Fibroblast of peridontal ligament (primary cell): ENCODE data around the gene SLC66A2.

ENCODE experiments used
- DNase-seq: peaks from one replicate; pipeline ENCODE4 v3.0.0-alpha.2; 2010; ENCODE audit errors: extremely low read depth

The SLC66A2 gene

DNA sequence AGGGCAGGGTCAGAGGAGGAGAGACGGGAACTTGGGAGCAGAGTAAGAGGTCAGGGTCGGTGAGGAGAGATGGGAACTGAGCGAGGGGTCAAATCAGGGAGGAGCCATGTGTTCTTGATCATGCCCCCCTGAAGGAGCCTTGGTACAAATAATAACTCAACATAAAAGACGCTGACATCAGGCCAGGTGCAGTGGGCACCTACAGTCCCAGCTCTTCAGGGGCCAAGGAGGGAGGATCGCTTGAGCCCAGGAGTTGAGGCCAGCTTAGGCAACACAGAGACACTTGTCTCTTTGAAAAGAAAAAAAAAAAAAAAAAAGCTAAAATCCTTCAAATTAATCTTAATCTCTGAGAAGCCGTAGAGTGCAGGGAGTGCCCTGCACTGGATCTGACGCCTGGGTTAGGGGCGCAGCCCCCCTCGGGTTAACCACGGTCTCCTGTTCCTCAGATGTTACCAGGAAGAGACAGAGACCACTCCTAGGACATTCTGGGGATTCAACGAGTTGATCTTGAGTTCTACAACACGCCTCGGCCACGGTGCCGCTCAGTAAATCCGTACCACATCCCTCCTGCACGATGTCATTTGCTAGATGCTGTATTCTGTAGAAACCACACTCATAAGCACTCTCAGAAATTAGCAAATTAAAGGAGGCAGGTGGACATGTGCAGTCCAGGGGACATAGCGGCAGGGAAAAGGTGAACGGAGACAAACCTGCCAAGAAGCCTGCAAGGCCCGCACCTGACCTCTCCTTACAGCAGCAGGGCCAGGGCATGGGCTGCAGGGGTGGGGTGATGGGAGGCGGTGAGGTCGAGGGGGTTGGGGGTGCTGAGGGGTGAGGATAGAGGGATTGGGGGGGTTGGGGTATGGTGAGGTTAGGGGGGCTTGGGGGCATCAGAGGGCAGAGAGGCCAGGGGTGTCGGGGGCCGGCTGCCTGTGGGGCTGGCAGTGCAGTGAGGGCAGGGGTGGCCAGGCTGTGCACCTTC is 29.2 kb downstream of the SLC66A2 start:
- no peak for DNase-seq

DNA sequence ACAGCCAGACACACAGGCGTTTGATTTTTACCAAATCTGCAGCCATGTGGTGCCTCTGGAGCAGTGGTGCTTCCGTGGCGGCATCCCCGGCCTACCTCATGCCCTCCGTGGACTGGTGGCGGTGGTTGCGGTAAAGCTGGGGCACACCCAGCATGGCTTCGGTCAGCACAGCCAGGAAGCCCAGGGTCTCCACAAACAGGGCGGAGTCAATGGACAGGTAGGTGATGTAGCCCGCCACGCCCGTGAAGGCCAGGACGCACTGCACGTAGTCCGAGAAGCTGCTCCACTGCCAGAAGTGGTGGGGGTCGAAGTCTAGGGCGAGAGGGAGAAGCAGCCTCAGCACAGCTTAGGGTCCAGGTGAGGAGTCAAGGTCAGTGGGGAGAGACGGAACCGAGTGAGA is 32.4 kb downstream of the SLC66A2 start:
- DNase-seq: no peak

DNA sequence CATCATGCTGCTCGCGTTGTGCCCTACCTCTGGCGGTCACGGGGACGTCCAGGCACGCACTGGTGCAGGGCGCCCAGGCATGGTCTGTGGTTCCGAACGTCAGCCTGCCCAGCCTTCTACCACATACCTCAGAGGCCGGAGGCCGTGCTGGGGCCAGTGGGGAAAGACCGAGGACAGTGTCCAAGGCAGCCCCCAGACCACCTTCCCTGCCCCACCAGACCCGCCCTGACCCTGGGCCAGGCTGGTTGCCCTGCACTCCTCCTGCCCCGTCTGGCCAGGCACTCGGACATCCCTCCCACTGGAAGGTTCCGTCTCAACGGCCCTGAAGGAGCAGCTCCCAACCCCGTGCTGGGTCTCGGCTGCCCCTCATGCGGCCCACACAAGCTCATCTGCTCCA is 32.8 kb downstream of the SLC66A2 start:
- DNase-seq: no peak

DNA sequence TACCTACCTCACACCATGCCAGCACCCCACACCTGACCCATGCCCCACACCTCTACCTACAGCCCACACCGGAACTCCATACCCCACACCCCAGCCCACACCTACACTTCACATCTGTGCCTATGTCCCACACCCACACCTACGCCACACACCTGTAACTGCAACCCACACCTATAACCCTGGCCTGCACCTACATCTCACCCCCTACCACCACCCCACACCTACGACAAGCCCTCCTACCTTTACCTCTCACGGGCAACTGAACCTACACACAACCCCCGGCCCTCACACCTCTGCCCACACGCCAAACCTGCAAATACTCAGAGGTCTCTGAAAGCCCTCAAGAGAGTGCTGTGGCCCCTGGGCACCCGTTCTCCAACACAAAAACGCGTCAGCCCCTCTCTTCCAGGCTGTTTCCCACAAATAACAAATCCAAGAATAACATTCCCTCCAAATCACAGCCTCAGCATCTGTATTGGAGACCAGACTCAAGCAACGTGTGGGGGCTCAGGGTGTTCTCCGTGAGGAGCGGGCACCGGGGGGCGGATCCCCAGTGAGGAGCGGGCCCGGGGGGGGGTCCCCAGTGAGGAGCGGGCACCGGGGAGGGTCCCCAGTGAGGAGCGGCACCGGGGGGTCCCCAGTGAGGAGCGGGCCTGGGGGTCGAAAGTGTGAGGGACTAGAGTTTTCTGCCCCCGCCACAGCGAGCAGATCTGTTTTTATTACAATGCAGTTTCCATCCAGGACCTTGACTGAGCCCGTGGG is 33.4 kb downstream of the SLC66A2 start:
- DNase-seq: no peak

DNA sequence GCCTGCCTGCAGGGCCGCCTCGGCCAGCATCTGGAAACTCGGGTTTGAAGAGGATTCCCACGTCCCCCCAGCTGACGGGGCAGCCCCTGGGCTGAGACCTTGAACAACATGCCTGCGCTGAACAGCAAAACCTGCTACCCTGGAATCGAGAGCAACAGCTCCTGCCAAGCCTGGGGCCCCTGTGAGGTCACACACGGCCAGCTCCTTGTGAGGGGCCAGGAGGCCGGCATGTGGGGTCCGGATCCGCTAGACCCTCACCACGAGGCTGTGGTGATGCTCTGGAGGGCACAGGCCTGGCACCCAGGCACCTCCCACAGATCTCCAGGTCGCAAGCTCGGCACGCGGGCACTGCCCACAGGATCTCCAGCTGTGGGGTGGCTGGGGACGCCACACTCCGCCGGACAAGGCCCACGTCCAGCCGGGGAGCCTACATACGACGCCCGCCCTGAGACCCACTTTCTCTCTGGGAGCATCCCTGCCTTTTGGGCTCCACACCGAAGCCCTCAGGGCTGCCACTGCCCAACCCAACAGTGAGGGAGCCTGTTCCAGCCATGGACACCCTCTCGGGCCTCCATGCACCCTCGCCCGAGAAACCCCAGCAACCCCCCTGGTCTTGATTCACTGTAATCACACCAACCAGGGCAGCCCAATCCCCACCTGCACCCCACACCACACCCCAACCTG is 34.1 kb downstream of the SLC66A2 start:
- no peak for DNase-seq

DNA sequence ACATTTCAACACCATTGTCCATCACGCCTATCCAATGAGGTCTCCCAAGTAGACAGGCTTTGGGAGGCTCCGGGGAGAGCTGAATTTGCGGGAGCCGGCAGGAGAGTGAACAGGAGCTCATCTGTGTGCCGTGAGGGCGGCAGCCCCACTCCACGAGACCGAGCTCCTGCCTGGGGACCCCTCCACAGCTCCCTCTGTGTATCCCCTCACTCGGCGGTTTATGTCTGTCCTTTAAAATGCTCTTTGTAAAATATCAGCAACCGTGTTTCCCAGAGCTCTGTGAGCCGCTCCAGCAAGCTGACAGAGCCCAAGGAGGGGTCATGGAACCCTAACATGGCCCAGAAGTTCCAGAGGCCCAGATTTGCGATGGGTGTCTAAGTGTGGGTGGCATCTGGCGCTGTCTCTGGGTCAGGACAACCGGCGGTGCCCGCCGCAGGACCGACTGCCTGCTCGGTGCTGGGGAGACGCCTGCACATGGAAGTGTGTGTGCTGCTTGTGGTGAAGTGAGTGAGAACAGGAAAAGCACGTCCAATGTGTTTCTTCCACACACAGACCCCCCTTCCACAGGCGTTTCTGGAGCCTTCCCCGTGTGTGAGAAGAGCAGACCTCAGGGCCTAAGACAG is 34.8 kb downstream of the SLC66A2 start:
- no peak for DNase-seq

DNA sequence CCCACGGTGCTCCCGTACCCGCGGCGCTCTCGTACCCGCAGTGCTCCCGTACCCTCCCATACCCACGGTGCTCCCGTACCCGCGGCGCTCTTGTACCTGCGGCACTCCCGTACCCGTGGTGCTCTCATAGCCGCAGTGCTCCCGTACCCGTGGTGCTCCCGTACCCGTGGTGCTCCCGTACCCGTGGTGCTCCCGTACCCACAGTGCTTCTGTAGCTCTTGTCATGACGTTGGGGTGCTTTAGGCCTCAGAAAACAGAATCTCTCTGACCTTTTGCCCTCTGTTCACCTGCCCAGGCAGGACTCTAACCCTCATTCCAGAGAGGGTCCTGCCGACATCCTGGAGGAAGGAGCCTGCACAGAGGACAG is 35.3 kb downstream of the SLC66A2 start:
- DNase-seq: no peak

DNA sequence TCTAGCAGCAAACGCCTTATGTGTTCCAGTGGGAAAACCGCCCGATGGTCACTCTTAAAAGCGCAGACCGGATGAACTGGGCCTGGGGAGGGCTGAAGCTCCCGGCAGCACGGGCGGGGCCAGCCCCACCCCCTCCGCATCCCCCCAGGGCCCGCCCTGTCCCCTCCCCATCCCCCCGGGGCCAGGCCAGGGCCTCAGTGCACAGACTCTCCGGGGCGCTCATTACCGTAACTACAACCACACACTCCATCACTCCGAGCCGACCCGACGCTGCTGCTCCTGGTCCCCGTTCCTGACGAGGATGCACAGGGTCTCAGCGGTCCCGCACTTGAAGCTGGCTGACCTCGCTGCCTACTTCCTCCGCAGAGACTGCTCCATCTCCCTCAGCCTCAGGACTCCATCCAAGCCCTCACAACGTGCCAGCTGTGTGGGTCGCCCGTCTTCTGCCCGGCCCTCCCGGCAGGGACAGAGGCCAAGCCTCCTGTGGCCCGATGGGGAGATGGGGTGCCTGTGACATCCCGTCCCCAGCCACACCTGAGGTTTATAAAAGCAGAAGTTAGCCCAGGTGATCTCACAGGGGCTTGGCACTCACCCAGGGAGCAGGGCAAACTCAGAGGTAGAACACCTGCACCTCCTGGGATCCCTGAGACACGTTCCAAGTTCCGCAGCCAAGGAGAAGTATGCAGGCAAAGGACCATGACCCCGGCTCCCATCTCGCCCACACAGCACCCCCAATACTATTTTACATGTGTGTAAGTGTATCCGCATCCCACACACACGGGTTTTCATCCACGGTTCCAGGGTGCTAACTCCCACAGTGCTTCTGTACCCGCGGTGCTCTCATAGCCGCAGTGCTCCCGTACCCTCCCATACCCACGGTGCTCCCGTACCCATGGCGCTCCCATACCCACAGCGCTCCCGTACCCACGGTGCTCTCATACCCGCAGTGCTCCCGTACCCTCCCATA is 36.0 kb downstream of the SLC66A2 start:
- no peak for DNase-seq

DNA sequence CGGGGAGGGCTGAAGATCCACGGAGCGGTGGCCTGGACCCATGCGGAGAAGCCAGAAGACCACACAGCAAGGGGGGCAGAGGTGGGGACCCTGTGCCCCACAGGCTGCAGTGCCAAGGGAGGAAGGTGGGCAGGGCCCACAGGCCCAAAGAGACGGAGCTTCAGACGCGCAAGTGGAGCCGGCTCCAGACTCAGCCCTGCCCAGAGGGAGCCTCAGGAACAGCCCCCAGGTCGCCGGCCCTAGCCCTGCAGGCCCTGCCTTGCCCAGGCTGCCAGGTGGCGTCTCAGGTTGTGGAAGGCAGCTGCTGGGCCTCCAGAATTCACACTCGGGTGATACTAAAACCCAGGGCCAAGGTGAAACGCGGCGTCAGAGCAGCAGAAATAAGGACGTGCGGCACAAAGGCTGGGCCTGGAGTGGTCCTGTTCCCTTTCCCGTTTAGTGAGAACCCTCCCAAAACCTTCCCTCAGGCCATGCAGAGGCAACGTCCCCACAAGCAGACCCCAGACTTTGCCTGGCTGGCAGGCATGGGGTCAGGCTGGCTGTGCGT is 36.8 kb downstream of the SLC66A2 start:
- no peak for DNase-seq

DNA sequence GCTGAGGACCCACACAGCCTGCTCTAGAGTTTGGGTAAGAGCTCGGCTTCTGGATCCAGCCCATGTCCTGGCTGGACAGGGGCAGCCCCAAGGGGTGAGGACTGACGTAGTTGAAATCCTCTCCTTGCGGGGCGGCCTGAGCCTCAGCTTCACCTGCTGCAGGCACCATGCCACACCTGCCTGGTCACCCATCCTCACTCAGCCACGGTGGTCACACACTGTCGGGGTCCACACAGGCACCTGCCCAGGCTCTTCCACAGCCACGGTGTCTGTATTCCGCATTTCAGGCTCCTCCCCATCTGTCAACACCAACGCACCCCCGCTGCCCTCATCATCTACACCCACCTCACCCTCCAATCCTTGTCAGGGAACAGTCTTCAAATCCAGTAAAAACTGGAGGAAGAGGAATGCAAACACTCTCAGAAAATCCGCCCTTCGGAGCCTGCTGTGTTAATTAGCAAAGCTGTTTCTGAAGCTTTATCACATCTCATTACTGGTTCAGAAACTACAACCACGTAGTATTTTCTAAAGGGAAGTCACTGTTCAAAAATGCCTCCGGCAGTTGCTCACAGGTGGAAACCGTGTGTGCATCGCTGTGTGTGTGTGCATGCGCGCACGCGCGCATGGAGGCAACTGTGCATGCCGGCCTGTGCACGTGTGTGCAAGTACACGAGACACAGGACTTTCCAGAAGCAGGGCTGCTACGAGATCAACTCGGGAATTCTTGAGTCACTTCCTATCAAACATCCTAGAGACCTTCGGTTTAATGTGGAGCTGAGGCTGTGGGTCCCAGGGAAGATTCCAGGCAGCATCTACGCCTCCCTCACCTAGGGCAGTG is 38.2 kb downstream of the SLC66A2 start:
- DNase-seq: no peak

DNA sequence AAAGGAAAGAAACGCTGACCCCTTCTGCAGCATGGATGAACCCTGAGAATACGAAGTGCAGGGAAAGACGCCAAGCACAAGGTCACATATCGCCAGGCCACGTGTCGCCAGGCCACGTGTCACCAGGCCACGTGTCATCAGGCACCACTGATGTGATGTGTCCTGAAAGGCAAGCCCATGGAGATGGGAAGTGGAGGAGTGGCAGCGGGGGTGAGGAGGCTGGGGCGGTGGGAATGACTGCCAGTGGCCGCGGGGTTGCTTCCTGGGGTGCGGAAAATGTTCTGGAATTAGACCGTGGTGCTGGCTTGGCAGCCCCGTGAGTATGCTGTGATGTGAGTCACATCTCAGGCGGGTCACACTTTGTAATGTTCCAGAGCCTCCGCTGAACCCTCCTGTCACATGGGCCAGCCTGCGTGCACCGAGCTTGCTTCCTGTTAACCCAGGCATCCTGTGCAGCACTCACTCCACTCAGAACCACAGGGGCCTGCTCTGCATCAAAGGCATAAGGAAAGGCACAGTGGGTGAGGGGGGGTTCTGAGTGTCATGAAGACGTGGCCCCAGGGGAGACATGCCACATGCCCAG is 39.0 kb downstream of the SLC66A2 start:
- no peak for DNase-seq

DNA sequence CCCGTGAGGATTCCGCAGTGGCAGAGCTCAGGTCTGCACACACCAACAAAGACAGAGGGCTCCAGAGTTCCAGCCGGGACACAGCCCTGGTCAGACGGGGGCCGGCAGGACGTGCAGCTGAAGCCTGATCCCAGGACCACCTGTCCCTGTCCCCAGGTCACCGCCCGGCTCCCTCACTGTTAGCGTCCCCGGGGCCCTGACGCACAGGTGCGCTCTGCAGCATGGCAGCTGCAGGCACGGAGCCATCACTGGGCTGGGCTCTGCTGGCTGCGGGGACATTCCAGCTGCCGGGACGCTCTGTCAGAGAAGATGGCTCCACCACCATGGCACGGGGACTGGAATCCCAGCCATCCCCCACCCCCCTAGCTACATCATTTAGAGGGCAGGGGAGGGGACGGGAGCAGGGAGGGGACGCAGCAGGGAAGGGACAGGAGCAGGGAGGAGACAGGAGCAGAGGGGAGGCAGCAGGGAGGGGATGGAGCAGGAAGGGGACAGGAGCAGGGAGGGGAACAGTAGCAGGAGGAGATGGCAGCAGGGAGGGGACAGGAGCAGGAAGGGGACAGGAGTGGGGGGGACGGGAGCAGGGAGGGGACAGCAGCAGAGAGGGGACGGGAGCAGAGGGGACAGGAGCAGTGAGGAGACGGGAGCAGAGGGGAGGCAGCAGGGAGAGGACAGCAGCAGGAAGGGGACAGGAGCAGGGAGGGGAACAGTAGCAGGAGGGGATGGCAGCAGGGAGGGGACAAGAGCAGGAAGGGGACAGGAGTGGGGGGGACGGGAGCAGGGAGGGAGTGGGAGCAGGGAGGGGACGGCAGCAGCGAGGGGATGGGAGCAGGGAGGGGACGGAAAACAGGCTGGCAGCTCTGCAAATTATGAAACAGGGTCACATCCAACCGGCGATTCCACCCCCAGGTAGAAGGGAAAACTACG is 39.8 kb downstream of the SLC66A2 start:
- no peak for DNase-seq

DNA sequence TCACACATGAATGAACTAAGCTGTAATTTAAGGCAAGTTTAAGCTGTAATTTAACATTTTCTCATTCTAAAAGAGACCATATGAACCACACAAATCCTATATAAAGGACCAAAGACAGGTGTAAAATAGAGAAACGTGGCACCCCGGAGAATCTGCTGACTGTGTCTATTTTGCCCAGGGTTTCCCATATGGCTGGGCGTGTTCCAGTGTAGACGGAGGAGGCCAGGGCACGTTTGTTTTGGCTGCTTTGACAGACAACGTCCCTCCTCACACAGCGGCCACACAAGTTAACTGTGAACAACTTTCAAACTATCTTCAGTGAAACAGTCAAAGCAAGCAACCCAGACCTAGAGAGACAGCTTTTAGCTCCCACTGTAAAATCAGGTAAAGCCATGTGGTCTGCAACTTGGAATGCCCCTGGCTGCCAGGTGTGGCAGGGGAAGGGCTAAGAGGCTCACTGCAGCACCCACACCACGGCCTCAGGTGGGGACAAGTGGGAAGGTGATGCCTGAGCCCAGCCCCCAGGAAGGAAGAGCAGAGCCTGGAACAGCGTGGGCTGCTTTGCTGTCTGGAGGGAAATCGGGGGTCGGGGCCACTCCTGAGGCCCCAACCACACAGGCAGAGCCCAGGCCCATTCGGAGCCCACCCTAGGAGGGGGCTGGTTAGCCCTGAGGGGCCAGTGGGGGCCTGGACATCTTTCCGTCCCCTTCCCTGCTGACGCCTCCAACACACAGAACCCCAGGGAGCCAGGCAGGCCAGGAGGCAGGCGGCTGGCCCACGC is 40.7 kb downstream of the SLC66A2 start:
- DNase-seq: no peak

DNA sequence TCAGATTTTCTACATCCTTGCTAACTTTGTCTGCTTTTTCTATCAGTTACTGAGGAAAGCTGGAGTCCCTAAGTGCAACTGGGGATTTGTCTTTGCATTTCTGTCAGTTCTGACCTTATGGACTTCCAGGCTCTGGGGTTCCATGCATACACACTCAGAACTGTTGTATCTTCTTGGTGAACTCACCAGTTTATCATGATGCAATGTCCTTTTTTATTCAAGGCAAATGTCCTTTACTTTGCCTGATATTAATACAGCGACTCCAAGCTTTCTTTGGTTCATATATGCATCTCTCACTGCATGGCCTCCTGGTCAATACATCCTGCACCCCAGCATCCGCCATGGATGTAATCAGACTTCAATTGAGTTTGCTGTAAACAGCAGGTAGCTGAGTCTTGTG is 44.7 kb downstream of the SLC66A2 start:
- no peak for DNase-seq

DNA sequence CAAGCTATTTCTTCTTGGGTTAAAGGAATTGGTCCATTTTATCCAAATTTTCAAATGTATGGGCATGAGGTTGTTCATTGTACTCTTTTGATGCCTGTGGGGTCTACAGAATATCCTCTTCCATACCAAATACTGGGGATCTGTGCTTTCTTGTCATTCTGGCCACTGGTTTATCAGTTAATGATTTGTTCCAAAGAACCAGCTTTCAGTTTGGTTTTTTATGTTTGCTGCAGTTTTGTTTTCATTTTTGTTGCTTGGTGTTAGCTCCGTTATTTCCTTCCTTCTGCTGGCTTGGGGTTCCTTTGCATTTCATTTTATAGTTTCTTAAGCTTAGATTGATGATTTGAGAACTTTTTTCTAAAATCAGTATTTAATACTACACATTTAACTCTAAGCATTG is 45.5 kb downstream of the SLC66A2 start:
- DNase-seq: no peak

DNA sequence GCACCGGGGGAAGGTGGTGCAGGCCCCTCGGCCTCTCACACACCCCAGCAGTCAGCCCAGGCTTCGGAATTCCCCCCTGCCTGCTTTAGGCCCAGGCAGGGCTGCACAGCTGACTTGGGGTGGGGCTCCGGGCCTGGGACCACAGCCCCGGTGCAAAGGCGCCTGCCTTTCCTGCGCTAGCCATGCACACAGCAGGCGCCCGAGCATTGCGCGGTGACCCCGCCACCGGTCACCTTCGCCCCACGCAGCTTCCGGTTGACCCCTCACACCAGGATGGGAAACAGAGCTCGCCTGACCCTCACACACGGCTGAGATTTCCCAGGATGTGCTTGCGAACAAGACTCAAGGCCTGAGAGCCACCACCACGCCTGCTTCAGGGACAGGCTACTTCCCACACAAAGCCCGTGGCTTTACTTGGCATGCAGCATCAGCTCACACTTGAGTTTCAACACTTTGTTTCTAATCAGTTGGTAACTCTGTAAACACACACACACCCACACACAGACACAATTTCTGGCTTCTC is 46.0 kb downstream of the SLC66A2 start:
- DNase-seq: no peak
